IPS-15b (cell line): ENCODE data around the gene ANKRD24.

Experiments
- H3K27me3 ChIP-seq: one replicate; pipeline ENCODE4 v1.6.1; 2013; ENCODE audit warnings: low read length; ENCODE audit not compliant: control insufficient read depth, insufficient read depth
- H3K36me3 ChIP-seq: one replicate; pipeline ENCODE4 v1.6.1; 2013; ENCODE audit warnings: low read length; ENCODE audit not compliant: control insufficient read depth, insufficient read depth
- H3K4me1 ChIP-seq: one replicate; pipeline ENCODE4 v1.6.1; 2013; ENCODE audit warnings: mild to moderate bottlenecking, low read length; ENCODE audit not compliant: control insufficient read depth, insufficient read depth
- H3K4me3 ChIP-seq: one replicate; pipeline ENCODE4 v1.5.1; 2013; ENCODE audit warnings: low read depth, low read length
- H3K9ac ChIP-seq: one replicate; pipeline ENCODE4 v1.6.1; 2013; ENCODE audit warnings: low read depth, mild to moderate bottlenecking, low read length
- H3K9me3 ChIP-seq: one replicate; pipeline ENCODE4 v1.6.1; 2013; ENCODE audit warnings: mild to moderate bottlenecking, low read length; ENCODE audit not compliant: control insufficient read depth, insufficient read depth

ANKRD24 gene

DNA sequence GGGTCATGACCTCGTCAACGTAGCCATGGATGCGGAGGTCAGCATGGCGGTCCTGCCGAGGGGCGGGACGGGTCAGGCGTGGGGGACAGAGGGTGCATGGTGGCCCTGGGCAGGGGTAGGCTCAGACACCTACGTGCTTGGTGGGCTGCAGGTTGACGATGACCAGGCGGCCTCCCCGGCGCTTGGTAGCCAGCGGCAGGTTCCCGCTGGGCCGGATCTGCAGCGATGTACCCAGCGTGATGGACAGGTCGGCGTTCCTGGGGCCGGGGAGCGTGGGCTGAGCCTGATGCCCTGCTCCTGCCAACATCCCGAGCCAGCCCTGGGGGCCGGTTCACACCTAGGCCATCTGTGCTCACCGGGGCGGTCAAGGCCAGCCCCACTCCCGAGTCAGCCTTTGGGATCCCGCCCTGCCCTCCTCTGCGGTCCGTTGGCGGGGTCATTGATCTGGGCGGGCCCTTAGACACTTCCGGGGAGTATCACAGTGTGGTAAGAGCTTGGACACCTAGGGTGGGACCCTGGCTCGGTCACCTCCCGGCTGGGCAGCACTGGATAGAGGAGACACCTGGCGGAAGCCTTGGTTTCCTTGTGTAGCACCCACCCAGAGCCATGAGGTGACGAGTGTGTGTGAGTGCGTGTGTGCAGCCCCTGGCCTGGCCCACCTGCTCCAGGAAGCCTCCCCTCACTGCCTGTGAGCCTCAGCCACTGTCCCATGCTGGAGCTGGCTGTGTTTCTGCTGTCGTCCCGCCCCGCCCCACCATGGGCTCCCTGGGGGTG is 7.4 kb upstream of the ANKRD24 start:
- Histone ChIP-seq H3K36me3 (peaks cover 2% of the 10 kb centered on the region), H3K4me1 (no peaks in the 10 kb centered on the region), H3K27me3 (peaks cover 10% of the 10 kb centered on the region), H3K9ac (no peak overlapping the region), H3K4me3 (no peak overlapping the region), H3K9me3 (no peaks in the 10 kb centered on the region)

DNA sequence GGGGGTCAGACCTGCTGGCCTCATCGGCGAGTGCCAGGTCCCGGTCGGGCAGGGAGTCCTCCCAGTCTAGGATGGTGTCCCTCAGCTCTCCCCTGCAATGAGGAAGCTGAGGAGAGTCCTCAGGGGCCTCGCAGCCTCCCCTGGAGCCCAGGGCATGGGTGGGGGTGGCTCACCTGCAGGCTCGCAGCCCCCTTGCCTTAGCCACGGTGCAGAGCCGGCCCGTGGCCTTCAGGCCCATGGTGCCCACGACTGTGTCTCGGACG is 6.9 kb upstream of the ANKRD24 start:
- H3K4me1 ChIP-seq = no peaks in the 10 kb centered on the region
- H3K9me3 ChIP-seq = no peaks in the 10 kb centered on the region
- peaks cover 10% of the 10 kb centered on the region for H3K27me3 ChIP-seq
- H3K36me3 ChIP-seq = peaks cover 2% of the 10 kb centered on the region
- no peak overlapping the region for H3K9ac ChIP-seq
- no peak overlapping the region for H3K4me3 ChIP-seq

DNA sequence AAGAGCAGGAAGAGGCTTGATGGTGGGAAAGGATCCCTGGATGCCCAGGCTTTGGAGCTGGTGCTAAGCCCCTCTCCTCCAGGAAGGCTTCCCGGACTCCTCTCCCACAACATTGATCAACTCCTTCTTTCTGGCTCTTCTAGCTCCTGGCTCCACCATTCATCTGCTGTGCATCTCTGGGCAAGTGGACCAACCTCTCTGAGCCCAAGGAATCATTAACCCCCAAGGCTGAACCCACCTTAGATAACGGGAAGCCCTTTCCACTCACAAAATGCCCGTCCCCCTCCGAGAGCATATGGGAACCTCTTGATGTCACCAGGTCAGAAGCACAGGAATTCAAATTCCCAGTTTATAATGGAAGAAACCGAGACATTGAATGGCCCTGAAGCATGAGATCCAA is 5.3 kb upstream of the ANKRD24 start:
- H3K27me3 ChIP-seq = peaks cover 8% of the 10 kb centered on the region
- H3K9me3 ChIP-seq = no peaks in the 10 kb centered on the region
- no peaks in the 10 kb centered on the region for H3K4me1 ChIP-seq
- peaks cover 2% of the 10 kb centered on the region for H3K36me3 ChIP-seq
- no peak overlapping the region for H3K4me3 ChIP-seq
- no peak overlapping the region for H3K9ac ChIP-seq

DNA sequence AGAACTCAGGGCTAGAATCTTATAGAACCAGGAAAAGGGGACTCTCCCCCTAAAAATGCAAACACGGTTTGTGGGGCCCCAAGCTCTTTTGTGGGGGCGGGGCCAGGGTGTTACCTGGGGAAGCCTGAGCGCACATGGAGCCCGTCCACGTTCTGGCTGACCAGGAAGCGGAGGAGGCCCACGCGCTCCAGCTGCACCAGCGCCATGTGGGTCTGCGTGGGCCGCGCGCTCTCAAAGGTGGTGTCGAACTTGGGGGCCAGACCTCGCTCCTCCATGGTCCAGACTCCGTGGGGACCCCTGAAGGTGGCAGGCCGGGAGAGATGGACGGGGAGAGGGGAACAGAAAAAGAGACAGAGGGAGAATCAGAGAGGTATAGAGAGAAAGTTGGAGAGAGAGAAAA is 3.5 kb upstream of the ANKRD24 start:
- H3K27me3 ChIP-seq = no peaks in the 10 kb centered on the region
- H3K4me3 ChIP-seq = no peak overlapping the region
- no peak overlapping the region for H3K9ac ChIP-seq
- no peaks in the 10 kb centered on the region for H3K9me3 ChIP-seq
- H3K36me3 ChIP-seq = peaks cover 2% of the 10 kb centered on the region
- no peaks in the 10 kb centered on the region for H3K4me1 ChIP-seq

DNA sequence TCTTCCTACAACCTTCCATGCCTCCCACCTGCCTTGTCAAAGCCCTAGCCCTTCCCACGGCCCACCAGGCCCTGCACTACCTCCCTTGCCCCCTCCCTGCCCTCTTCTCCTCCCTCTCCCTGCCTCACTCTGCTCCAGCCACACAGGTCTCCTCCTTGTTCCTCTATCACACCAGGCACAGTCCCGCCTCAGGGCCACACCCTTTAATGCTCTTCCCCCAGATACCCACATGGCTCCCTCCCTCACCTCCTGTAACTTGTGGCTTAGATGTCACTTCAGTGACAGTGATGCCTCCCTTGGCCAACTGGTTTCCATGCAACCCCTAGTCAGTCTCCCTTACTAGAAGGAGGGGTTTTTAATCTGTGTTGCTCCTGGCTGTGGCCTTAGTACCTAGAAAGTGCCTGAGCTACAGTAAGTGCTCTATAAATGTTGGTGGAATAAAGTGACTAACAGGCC is 1.4 kb upstream of the ANKRD24 start:
- H3K27me3 ChIP-seq = no peaks in the 10 kb centered on the region
- no peak overlapping the region for H3K4me3 ChIP-seq
- no peaks in the 10 kb centered on the region for H3K9me3 ChIP-seq
- H3K9ac ChIP-seq = no peak overlapping the region
- no peaks in the 10 kb centered on the region for H3K36me3 ChIP-seq
- H3K4me1 ChIP-seq = no peaks in the 10 kb centered on the region

DNA sequence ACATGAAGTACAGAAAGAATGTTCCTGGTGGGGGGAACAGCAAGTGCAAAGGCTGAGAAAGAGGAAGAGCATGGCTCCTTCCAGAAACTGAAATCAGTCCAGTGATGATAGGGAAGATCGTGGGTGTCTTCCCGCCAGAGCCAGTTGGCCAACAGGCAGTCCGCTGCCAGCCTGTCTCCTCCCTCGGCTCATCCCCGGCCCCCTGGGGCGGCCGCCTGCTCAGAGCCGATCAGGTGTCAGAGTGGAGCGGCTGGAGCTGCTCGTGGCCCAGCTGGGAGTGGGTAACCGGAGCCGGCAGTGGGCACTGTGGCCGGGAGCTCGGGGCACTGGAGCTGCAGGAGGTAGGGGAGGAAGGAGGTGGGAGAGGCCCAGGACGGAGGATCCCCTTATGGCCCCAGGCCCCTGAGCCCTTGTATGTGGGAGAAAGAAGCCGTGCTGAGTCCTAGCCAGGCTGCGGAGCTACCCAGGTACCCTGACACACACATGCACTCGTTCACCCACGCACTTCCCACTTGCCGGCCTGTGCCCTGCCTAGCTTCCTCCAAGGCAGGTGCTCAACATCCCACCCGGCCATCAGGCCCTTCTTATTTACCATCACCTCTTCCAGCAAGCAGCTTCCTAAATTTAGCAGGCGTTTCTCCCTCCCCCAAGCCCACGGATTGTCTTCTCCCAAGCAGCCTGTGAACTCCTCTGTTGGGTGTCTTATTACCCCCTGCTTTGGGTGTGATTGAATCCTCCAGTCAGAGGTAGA is 1.7 kb downstream of the ANKRD24 start:
- Histone ChIP-seq H3K4me3 (peak overlapping the region; percentile 18), H3K9me3 (no peaks in the 10 kb centered on the region), H3K27me3 (no peaks in the 10 kb centered on the region), H3K36me3 (no peaks in the 10 kb centered on the region), H3K4me1 (no peaks in the 10 kb centered on the region), H3K9ac (no peak overlapping the region)

DNA sequence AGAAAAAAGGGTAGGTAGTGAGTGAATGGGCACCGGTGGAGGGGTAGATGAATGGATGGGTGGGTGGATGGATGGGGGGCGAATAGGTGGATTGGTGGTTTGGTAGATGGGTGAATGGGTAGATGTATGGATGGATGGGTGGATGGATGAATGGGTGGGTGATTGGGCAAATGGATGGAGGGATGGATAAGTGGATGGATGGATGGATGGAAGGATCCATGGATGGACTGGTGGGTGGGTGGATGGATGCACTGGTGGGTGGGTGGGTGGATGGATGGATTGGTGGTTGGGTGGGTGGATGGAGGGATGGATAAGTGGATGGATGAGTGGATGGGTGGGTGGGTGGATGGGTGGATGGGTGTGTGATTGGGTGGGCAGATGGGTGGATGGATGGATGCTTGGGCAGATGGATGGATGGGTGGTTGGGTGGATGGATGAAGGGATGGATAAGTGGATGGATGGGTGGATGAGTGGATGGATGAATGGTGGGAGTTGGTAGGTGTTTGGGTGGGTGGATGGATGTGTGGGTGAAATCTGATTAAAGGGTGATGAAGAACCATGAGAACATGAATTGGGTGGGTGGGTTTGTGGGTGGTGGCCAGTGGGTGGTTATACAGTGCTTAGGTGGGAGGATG is 2.3 kb downstream of the ANKRD24 start:
- Histone ChIP-seq H3K36me3 (no peaks in the 10 kb centered on the region), H3K27me3 (no peaks in the 10 kb centered on the region), H3K9me3 (no peaks in the 10 kb centered on the region), H3K9ac (no peak overlapping the region), H3K4me1 (no peaks in the 10 kb centered on the region), H3K4me3 (no peak overlapping the region)

DNA sequence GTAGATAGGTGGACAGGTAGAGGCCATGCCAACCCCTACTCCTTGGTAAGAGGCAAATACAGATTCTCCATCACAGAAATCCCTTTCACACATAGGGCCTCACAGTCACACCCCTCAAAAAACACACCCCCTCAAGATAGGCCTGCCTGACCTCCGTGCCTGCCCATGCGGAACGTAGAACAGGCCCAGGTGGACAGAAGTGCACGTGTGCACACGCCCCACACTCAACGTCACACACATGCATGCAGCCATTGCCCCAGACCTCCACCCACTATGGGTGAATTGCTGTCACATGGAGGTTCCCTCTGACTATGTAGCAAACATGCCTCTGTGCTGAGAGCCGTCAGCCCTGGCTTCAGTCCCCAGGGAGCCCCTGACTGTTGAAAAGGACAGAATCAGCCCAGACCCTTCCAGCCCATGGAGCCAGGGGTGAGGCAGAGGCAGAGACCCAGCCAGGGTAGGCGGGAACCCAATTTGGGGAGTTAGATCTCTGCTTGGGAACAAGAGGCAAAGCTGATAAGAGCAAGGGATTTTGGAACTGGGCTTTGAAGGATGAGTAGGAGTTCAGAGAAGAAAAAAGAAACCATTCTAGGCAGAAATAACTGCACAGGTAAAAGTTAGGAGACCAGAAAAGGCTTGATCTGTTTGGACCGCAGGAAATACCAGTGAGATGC is 3.1 kb downstream of the ANKRD24 start:
- H3K9me3 ChIP-seq = no peaks in the 10 kb centered on the region
- H3K9ac ChIP-seq = peak overlapping the region; percentile 28
- no peaks in the 10 kb centered on the region for H3K36me3 ChIP-seq
- H3K4me1 ChIP-seq = no peaks in the 10 kb centered on the region
- H3K27me3 ChIP-seq = no peaks in the 10 kb centered on the region
- no peak overlapping the region for H3K4me3 ChIP-seq

DNA sequence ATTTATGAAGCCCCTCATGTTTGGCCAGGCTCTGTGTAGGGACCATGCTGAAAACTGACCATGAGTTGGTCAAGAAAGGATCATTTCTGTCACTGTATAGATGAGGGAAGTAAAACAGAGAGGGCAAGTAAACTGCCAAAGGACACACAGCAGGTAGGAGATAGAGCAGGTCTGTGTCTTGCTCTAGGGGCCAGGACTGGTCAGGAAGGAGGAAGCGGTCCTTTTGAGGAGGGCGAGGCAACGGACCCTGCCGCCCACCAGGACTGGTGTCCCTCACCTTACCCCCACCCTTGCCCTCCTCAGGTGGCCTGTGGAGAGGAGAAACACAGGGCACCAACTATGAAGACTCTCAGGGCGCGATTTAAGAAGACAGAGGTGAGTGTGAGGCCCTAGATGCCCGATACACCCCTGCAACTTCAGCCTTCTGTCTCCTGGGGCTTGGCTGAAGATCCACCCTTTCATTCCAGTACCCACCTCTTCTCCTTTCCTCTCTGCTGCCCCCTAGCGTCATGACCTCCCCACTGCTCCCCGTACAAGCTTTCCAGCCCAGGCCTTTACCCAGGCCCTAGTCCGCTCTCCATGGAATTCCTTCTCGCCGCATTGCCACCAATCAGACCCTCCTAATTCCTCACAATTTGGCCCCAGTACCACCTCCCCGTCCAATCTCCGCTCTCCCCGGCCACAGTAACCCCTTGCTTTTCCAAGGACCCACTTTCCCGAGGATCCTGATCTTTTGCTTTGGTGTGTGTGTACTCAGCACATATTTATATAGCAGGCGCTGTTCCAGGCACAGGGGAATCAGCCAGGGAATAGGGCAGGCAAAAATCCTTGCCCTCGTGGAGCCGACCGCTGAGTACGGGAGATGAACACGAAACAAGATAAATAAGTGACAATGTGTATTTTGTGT is 3.9 kb downstream of the ANKRD24 start:
- Histone ChIP-seq H3K9ac (peak overlapping the region; percentile 28), H3K9me3 (no peaks in the 10 kb centered on the region)

DNA sequence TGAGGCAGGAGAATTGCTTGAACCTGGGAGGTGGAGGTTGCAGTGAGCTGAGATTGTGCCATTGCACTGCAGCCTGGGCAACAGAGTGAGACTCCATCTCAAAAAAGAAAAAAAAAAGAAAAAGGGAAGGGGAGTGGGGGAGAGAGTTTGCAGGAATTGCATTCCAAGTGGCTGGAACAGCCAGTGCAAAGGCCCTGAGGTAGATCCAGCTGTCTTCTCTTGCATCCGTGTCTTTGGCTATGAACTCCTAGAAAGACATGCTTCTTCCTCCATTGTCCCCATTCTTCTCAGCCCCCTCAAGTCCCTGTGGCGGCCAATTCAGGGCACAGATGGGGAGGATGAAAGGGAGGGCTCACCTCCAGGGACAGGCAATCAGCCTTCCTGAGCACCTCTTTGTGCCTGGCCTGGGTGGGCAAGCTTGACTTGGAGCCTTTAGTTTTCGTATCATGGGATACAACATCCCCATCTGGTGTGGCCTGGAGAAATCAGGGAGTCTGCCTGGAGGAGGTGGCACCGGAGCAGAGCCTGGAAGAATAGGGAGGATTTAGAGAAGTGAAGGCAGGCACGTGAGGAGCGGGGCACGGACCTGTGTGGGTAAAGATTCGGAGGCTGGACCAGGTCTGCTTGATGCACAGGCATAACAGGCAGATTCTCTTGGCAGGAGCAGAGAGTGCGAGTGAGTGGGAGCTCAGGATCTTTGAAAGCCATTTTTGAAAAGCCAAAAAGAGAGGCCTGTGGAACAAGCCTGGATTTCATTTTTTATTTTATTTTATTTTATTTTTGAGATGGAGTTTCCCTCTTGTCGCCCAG is 5.0 kb downstream of the ANKRD24 start:
- H3K36me3 ChIP-seq = no peaks in the 10 kb centered on the region
- no peak overlapping the region for H3K4me3 ChIP-seq

More for the DNA sequence above, 3.9 kb downstream of the ANKRD24 start:
- no peaks in the 10 kb centered on the region for H3K4me1 ChIP-seq
- no peak overlapping the region for H3K4me3 ChIP-seq
- H3K36me3 ChIP-seq = no peaks in the 10 kb centered on the region
- H3K27me3 ChIP-seq = no peaks in the 10 kb centered on the region

More for the DNA sequence above, 5.0 kb downstream of the ANKRD24 start:
- Histone ChIP-seq H3K9me3 (no peaks in the 10 kb centered on the region), H3K4me1 (no peaks in the 10 kb centered on the region), H3K9ac (no peak overlapping the region), H3K27me3 (no peaks in the 10 kb centered on the region)
